NCI-H524 treated with DMSO at 0.1 percent for 48 hours (cell line): ENCODE results near the gene CAPN11.

Experiments used
- DNase-seq: peaks from one replicate; lab custom pipeline; 2025; lab: John Stamatoyannopoulos, UW

CAPN11 gene

DNA sequence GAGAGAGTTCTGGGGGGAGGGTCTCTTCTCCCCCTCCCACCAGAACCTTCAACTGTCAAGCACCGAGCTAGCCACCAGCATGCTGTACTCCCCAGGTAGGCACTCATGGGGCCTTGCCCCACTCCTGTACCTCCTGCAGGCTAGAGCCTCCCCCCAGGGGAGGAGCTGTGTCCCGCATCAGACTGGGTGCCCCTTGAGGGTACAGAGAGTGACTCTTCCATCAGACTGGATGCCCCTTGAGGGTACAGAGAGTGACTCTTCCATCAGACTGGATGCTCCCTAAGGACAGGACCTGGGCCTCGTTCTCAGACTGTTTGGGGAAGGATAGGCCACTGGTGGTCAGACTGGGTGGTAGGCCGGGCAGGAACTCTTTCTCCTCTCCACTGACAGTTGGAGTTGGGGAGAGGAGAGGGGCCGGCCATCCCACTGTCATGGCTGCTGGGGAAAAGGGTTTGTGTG lies at the start of gene CAPN11:
CAPN11 (plus strand) TSS at position 51 of the 459 bp plus-strand sequence; CDS start at position 80, 29 bp downstream.
- no peak for DNase-seq

DNA sequence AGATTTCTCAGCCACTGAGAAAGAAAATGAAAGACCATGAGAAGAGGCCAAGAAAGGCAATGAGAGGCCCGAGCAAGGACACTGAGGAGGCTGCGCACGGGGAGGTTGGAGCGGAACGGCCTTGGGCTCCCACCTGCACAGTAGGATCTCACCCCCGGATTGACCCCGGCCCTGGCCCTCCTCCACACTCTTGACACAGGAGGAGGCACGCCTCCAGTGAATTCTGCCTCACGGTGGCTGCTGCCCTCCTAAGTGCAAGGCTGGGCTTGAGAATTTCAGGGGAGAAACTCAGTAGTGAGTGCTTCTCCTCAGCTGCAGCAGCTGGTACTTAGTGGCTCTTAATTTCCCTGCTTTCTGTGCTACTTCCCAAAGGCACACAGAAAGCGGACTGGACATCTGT lies 49.4 kb upstream of the CAPN11 start:
- DNase-seq = no peak

DNA sequence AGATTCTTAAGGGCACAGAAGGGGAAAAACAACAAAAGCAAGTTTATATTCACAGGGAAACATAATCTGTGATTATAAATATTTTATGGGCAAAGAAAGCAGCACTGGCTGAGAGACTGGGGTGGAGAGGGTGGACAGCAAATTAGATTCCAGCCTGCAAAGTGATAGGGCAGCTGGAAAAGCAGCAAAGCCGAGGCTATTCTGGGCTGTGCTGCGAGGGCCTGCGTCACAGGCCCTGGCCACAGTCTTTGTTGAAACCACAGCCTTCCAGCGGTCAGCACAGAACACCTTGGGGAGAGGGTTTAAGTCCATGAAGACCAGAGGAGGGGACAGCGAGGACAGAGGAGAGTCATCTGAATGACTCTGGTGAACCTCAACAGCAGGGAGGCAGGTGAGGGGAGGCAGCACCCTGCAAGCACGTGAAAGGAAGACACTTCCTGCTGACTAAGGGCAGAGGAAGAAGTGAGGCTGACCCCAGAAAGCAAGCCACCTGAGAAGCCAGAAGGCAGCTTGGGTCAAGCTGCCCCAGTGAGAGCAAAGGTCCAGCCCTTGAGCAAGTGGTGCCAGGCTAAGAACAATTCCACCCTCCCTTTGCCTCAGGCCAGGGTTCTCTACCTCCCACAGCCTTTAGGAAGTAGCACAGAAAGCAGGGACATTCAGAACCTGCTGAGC lies 48.5 kb upstream of the CAPN11 start:
- no peak for DNase-seq

DNA sequence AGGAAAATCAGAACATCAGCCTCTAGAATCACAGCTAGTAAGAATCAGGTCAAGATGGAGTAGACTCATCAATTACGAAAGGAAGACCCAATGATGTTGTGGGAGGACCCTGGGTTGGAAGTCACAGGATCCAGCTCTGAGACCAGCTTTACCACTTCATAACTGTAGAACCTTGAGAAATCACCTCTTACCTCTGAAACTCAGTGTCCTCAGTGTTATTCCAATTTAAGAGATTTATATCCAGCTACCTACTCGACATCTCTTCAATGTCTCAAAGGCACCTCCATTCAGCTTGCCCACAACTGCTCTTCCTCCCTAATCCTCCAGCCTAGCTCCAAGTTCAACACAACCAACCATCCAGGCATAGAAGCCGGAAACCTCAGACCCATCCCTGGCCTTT lies 47.7 kb upstream of the CAPN11 start:
- no peak for DNase-seq

DNA sequence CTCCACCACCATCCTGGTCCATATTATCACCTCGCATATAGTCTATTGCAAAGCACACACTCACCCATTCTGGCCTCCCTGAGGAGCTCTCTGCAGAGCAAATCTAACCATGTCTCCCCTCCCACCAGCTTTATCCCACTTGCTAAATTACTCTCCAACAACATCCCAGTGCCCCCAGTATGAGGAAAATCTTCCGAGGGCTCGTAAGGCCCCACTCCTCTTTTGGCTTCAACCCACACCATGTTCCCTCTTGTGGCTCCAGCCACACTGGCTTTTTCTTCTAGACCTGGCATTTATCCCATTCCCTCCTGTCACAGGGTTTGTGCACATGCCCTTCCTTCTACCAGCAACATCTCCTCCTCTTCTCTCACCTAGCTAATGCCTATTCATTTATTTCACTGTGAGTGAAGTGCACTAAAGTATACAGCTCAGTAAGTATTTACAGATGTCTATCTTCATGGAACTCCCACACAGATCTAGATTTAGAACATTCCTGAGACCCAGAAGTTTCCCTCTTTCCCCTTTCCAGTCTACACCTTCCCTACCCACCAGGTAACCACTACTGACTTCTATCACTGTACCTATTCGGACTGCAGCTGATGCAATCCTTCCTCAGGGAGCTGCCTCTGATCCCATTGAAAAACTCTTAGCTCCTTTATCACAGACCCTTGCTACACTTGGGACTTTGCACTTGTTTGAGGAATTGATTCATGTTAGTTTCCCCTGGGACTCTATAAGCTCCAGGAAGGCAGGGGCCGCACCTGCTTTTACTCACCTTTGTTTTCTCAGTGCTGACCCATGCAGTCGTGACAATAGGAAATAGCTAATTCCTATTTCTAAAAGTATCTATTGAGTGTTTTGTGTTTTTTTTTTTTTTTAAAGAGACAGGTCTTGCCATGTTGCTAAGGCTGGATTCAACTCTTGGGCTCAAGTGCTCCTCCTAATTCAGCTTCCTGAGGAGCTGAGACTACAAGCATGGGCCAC lies 46.9 kb upstream of the CAPN11 start:
- no peak for DNase-seq

DNA sequence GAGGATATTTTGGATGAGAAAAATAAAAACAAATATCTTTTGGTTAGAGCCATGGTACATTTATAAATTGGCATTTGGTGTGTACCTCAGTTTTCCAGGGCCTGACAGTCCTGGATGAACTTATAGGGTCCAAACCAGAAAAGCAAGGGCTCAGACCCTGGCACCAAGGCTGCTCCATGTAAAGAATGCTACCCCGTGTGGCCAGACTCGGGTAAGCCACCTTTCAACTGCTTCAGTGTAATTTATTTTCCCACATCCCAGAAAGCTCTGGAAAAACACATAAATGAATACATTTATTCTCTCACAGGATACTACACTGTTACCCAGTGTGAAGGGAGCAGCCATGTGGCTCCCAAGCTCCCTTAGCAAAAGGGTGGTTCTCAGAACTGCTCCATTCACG lies 45.2 kb upstream of the CAPN11 start:
- no peak for DNase-seq

DNA sequence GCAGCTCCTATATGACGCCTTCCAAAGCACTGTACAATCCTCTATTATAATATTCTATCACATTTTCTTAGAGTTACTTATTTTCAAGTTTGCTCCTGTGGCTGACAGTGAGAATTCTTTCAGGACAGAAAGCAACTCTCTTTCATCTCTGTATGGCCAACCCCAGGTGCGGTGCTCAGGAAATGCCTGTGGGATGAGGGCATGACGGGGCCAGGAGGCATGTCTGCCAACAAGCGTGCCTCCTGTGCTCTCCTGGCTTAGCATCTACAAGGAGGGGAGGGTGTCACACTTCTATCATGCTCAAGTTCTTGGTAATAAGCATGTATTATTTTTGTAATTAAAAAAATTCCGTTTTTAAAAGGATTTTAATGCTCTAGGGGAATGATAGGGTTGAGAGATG lies 42.8 kb upstream of the CAPN11 start:
- no peak for DNase-seq

DNA sequence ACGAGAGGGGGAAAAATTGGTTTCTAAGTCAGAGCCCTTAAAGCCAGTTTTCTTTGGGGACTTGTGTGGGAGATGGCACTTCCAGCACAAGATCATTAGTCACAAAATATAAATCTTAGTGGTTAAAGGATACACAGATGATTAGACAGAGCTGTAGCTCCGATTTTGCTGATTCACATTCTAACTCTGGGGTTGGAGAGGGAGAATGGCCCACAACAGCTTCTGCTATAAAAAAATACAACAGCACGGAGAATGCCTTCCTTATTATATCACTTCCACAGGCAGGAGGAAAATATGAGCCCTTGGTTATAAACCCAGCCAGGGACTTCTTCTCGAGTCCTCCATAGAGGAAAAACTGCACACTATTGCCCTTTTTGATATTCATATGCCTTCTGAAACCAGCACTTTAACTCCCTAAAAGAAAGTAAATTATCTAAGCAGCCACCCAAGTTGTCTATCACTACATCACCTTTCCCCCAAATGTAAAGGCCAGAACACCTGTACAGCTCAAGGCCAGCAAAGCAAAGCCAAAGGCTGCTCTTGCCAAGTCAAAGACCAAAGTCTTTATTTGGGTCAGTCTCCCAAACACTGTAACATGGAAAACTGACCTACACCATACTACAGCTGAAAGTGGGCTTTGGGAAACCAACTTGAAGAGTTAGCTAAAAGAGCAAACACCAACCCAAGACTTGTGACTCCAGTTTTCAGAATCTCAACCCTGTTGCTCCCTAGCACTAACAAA lies 41.8 kb upstream of the CAPN11 start:
- no peak for DNase-seq

DNA sequence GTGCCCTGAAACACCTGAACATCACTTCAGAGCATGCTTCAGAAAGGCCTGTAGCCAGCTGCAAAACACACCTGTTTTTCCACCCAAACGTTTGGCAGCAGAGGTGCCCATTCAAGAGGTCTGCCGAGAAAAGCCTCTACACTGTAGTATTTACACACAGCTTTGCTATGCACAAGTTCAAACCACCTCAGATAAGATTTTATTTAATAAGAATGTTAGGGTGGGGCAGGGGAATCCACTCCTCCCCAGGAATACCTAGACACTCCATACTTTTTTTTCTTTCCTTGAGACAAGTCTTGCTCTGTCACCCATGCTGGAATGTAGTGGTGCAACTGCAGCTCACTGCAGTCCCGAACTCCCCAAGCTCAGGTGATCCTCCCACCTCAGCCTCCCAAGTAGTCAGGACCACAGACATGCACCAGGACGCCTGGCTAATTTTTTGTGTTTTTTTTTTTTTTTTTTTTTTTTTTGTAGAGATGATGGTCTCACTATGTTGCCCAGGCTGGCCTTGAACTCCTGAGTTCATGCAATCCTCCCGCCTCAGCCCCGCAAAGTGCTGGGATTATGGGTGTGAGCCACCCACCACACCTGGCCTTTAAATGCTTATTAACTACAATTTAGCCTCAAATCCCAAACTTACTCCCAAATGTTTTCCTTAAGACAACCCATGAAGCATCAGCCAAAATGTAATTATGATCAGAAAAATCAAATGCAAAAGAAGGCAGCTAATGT lies 41.1 kb upstream of the CAPN11 start:
- DNase-seq = no peak

DNA sequence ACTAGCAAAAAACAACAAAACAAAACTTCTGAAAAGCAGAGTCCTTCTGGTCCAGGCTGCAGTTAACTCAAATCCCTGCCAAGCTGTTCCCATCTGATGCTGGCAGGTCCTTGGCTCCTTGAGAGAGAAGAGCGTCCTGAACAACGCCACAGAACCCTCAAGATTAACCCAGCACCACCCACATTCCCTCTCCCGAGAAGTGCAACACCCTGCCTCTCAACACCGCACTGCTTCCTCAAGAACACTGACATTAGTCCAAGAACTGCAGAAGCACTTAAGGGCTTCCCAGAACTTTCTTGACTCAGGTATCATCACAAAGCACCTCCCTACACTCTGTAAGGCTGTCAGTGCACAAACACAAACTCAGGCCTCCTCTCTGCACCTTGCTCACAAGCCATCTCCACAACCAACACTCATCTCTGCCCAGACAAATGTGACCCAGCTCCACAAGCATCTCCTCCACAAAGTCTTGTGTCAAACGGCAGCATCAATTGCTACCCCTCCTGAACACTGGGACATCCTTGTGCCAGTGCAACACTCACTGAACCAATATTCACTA lies 38.8 kb upstream of the CAPN11 start:
- no peak for DNase-seq

DNA sequence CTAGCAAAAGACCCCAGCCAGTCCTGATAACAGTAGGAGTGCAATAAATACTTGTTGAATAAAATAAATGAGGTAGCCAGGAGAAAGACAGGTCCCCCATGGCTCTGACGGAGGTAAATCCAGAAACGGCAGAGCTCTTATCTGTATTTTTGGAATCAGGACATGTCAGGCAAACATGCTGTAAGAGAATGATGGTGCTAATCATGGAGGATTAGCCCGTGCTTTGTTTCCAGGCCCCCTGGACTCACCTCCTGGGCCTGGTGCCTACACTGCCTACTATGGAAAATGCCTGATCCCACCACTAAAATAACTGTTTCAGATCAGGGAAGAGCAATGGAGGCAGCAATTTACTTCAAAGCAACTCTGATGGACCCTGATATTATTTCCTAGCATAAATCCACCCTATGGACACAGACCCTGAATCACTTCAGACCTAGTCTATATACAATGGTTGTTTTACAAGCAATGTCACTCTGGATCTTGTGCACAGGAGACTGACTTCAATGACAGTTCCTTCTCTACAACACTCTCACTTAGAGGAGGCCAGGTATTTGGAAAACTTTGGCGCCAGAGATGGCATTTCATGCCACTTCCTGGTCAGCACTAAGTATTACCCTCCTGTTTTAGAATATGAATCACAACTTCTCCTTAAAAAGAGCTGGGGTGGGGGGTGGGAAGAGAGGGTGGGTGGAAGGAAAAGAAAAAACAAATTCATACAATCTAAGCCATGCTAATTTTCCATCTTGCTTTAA lies 37.8 kb upstream of the CAPN11 start:
- DNase-seq = no peak

DNA sequence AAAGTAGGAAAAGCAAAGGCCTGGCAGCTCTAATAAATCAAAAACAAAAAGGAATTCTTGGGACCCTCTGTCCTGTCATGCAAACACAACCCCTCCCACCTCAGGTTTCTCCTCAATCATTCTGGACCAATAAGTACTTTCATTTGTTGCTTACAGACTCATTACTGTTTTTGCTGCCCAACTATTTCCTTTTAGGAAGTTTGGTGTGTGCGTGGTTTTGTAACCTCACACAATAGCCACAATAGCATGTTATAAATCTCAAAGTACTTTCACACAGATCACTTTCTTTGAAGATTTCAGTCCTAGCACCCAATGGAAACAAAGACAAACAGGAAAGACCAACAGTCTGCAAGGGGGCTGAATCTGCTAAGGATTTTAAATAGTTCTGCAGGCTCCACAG lies 35.8 kb upstream of the CAPN11 start:
- no peak for DNase-seq

DNA sequence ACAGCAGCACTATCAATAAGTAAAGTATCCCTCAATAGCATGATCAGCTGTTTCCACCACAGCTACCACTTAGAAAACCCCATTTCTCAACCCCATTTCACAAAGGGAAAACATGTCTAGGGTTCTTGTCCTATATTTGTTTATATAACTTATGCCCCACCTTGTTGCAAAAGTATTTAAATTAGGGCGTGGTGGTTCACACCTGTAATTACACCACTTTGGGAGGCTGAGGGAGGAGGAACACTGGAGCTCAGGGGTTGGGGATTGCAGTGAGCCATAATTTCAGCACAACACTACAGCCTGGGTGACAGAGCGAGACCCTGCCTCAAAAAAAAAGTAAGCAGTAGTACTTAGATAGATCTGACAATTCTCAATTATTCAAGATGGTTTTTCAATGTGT lies 35.1 kb upstream of the CAPN11 start:
- no peak for DNase-seq

DNA sequence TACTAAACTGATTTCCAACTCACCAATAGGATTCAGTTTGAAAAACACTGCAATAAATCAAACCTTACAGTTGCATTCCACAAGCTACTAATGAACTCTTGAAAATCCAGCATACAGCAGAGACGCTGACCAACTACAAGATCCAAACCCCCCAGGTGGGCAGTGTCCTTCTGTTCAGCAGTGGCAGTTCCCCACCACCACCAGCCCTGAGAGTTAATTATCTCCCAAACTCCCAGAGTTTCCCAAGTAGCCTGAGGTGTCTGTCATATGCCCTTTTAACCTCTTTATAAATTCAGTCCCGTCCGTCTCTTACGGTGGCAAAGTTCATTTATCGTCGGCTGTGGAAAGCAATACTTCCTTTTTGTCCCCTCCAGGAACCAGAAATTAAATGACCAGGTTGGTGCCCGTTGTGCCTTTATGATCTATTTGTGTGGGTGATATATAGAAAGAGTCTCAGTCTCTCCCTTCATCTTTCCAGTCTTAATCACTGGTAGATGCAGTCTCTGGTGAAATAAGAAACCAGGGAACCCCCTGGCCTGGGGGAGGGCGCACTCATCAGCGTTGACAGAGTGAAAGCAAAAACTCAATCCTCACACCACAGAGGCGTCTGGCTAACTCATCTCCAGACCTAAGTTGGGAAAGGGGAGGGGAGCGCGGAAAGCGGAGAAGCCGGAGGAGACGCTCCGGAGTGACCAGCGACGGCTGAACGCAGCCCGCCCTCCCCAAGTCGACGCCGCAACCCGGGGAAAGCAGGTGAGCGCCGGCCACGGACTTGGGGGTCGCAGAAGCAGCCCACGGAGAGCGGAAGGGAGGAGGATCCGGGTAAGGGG lies 32.1 kb upstream of the CAPN11 start:
- DNase-seq = no peak

DNA sequence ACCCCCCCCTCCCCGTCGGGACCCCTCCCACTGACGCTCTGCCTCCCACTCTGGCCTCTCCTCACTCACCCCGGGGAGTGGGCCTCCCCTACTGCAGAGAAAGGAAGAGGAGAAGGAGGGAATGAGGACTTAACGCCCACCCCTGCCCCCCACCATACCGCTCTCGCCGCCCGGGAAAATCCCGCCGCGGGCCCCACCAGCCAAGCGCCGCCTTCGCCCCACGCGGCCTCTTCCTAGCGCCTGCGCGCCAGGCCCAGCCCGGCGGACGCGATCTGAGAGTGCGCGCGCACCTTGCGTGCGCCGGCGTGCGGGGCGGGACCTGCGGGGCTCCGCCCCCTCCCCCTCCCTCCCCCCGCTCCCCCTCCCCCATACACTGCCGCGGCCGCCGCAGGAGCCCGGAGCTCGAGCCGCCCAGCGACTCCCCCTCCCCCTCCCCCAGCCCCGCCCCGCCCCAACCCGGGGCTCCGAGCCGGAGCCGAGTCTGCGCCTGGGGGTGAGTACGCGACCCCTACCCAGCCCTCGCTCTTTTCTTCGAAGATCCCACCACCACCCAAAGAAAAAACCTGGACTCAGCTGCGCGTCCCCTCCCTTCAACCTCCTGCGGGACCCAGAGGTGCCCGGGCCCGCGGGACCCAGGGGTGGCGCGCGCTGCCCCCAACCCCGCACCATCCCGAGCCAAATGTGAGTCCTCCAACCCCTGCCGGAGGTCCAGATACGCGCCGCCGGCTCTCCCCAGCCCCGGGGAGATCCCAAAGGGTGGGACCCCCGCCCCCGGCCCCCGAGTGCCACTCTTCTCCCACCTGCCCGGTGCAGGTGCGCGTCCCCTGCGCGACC lies 31.2 kb upstream of the CAPN11 start, which contains the start of the genes MRPL14 and TMEM63B:
MRPL14 (minus strand) TSS at position 267 of the 834 bp plus-strand sequence. CDS start 10,841 bp downstream, outside the sequence.
TMEM63B (plus strand) TSS at position 369 of the 834 bp plus-strand sequence. CDS start 7,031 bp downstream, outside the sequence.
- no peak for DNase-seq

DNA sequence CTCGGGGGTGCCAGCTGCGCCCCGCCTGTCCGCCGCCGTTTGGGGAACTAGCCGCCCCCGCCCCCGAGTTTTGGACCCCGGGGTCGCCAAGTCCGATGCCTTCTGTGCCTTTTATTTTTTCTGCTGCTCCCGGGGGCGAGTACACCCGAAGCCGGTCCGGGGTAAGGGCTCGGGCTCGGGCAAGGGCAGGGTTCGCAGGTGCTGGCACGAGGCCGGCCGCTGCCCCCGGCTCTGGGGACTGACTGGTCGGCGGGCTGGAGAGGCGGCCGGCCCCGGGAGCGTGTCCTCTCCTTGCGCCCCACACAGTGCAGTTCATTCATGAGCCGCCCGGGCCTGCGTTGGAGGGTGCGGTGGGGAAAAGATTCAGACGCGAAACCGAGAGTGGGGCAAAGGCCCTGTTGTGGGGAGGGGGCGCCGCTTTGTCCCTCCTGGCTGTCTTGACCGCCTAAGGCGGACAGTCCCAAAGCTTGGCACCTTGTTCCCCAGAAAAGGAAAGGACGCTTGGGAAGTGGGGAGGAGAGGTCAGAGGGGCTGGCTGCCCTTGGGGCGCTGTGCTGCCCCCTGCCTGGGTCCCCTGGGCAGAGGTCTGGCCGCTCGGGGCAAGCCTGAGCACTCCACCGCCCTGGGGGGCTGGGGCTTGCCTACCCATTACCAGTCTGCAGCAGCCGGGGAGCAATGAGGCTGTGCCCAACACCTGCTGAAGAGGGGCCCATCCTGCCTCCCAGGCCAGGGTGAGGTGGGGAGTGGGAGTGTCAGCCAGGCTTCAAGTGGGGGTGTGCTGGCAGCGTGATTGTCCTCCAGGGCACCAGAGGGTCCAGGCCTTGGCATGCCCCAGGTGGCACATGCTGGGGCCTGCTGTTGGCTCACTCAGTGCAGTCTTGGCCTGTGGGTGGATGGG lies 30.4 kb upstream of the CAPN11 start:
- no peak for DNase-seq

DNA sequence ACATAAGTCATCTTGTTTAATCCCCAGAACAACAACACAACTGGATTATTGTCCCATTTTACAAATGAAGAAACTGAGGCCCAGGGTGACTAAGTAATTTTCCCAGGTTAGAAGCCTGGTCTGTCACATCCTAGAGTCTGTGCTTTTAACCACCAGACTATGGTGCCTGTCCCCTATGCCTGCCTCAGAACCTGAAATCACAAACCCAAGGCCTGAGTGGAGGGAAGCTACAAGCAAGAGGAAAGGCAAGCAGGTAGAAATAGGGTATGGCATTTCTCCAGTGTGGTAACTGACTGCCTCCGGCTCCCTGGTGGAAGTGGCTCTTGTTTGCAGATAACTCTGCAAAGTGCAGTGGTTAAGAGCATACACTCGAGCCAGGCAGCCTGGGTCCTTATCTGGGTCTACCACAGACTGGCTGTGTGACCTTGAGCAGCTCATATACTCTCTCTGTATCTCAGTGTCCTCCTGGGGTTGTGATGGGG lies 28.7 kb upstream of the CAPN11 start:
- no peak for DNase-seq
